Measurements from ENCODE around the gene ATP10A.

Gene ATP10A

GRCh38 chr15:25848325-25848724, 14.8 kb downstream of the ATP10A start:
- peaks cover 48 to 98% (median 86%) of the 10 kb centered on the region in 10 experiments for H3K4me1 ChIP-seq
- no peak overlapping the region for H3K27ac ChIP-seq
- no peak for TF ChIP-seq Cebpa-rat (IDR thresholded peaks at IDR 0.05)
- no peak overlapping the region for H3K9ac ChIP-seq
- H3K27me3 ChIP-seq: 0 out of 22 replicates have a peak, but pooled peaks cover 0 to 7% (median 0%) of the 10 kb centered on the region in 11 experiments
- peak overlapping the region in 10 of 11 experiments; percentile 76 to 99 (median 87); a peak in 18 of 22 replicates for H3K4me2 ChIP-seq
- no peaks in the 10 kb centered on the region for H3K36me3 ChIP-seq
- no peak overlapping the region for H3K4me3 ChIP-seq
- H4K20me1 ChIP-seq: peaks cover 0 to 45% (median 3%) of the 10 kb centered on the region in 11 experiments; a peak in 8 of 22 replicates
- no peaks in the 10 kb centered on the region for H3K9me3 ChIP-seq (replicated peaks in 1 of 11)

GRCh38 chr15:25847051-25847450, 16.1 kb downstream of the ATP10A start:
- Histone ChIP-seq H3K36me3 (no peaks in the 10 kb centered on the region), H3K27ac (no peak overlapping the region), H3K4me1 (peaks cover 35 to 91% (median 74%) of the 10 kb centered on the region in 10 experiments), H3K4me3 (no peak overlapping the region), H3K4me2 (peak overlapping the region in 8 of 11 experiments; percentile 46 to 99 (median 81); a peak in 16 of 22 replicates), H3K9ac (no peak overlapping the region), H3K27me3 (0 out of 22 replicates have a peak, but pooled peaks cover 0 to 7% (median 0%) of the 10 kb centered on the region in 11 experiments), H4K20me1 (peaks cover 0 to 46% (median 3%) of the 10 kb centered on the region in 11 experiments; a peak in 8 of 22 replicates), H3K9me3 (replicated peaks in 1 of 11) (no peaks in the 10 kb centered on the region)
- no peak for TF ChIP-seq Cebpa-rat (IDR thresholded peaks at IDR 0.05)

- TF ChIP-seq Cebpa-rat (IDR thresholded peaks at IDR 0.05): no peak
- peaks cover 32 to 90% (median 67%) of the 10 kb centered on the region in 10 experiments for H3K4me1 ChIP-seq
- no peak overlapping the region for H3K9ac ChIP-seq
- H4K20me1 ChIP-seq: peaks cover 0 to 46% (median 3%) of the 10 kb centered on the region in 11 experiments; a peak in 8 of 22 replicates
- no peaks in the 10 kb centered on the region for H3K9me3 ChIP-seq (replicated peaks in 1 of 11)
- H3K27me3 ChIP-seq: 0 out of 22 replicates have a peak, but pooled peaks cover 0 to 7% (median 0%) of the 10 kb centered on the region in 11 experiments
- no peak overlapping the region for H3K4me3 ChIP-seq
- no peak overlapping the region for H3K27ac ChIP-seq
- peak overlapping the region; percentile 32 to 99 (median 71); a peak in 21 of 22 replicates for H3K4me2 ChIP-seq
- no peaks in the 10 kb centered on the region for H3K36me3 ChIP-seq
These were observed 16.8 kb downstream of the ATP10A start for GRCh38 chr15:25846377-25846776.

- peak overlapping the region in 2 of 11 experiments; percentile 2 to 27; a peak in 1 of 22 replicates for H3K9ac ChIP-seq
These were observed 18.0 kb downstream of the ATP10A start for GRCh38 chr15:25844981-25845680.

GRCh38 chr15:25844542-25844941, 18.6 kb downstream of the ATP10A start:
- Histone ChIP-seq H3K4me3 (no peak overlapping the region), H3K4me2 (peak overlapping the region in 9 of 11 experiments; percentile 46 to 99 (median 79); a peak in 17 of 22 replicates), H3K36me3 (no peaks in the 10 kb centered on the region), H3K9ac (0 out of 22 replicates have a peak overlapping the region, but pooled peaks of 1 of the 11 experiments have one; percentile 2), H4K20me1 (peaks cover 0 to 54% (median 9%) of the 10 kb centered on the region in 11 experiments; a peak in 10 of 22 replicates), H3K9me3 (replicated peaks in 1 of 11) (no peaks in the 10 kb centered on the region), H3K4me1 (peaks cover 17 to 88% (median 62%) of the 10 kb centered on the region in 10 experiments), H3K27ac (no peak overlapping the region), H3K27me3 (0 out of 22 replicates have a peak, but pooled peaks cover 0 to 7% (median 0%) of the 10 kb centered on the region in 11 experiments)
- TF ChIP-seq Cebpa-rat (IDR thresholded peaks at IDR 0.05): no peak

More at GRCh38 chr15:25844981-25845680, 18.0 kb downstream of the ATP10A start:
- 0 out of 22 replicates have a peak, but pooled peaks cover 0 to 7% (median 0%) of the 10 kb centered on the region in 11 experiments for H3K27me3 ChIP-seq
- no peak overlapping the region for H3K27ac ChIP-seq
- peaks cover 0 to 49% (median 3%) of the 10 kb centered on the region in 11 experiments; a peak in 9 of 22 replicates for H4K20me1 ChIP-seq
- H3K36me3 ChIP-seq: no peaks in the 10 kb centered on the region
- H3K4me1 ChIP-seq: peaks cover 23 to 88% (median 62%) of the 10 kb centered on the region in 10 experiments
- TF ChIP-seq Cebpa-rat (IDR thresholded peaks at IDR 0.05): no peak
- no peak overlapping the region for H3K4me3 ChIP-seq
- H3K4me2 ChIP-seq: peak overlapping the region in 10 of 11 experiments; percentile 32 to 99 (median 75); a peak in 19 of 22 replicates
- no peaks in the 10 kb centered on the region for H3K9me3 ChIP-seq (replicated peaks in 1 of 11)

- Histone ChIP-seq H3K27me3 (0 out of 22 replicates have a peak, but pooled peaks cover 0 to 7% (median 0%) of the 10 kb centered on the region in 11 experiments), H3K9ac (no peak overlapping the region), H3K4me2 (peak overlapping the region in 4 of 11 experiments; percentile 7 to 99 (median 90); a peak in 3 of 22 replicates), H3K4me3 (no peak overlapping the region), H3K9me3 (replicated peaks in 1 of 11) (no peaks in the 10 kb centered on the region), H3K36me3 (no peaks in the 10 kb centered on the region), H4K20me1 (peaks cover 0 to 54% (median 13%) of the 10 kb centered on the region in 11 experiments; a peak in 11 of 22 replicates), H3K4me1 (peaks cover 12 to 88% (median 62%) of the 10 kb centered on the region in 10 experiments), H3K27ac (no peak overlapping the region)
- no peak for TF ChIP-seq Cebpa-rat (IDR thresholded peaks at IDR 0.05)
These were observed 19.1 kb downstream of the ATP10A start for GRCh38 chr15:25844076-25844475.

- TF ChIP-seq Cebpa-rat (IDR thresholded peaks at IDR 0.05): no peak
- Histone ChIP-seq H3K9me3 (replicated peaks in 1 of 11) (no peaks in the 10 kb centered on the region), H4K20me1 (peaks cover 0 to 56% (median 28%) of the 10 kb centered on the region in 11 experiments; a peak in 14 of 22 replicates), H3K36me3 (0 out of 22 replicates have a peak, but pooled peaks cover 0 to 4% (median 0%) of the 10 kb centered on the region in 11 experiments), H3K9ac (no peak overlapping the region), H3K27me3 (peaks cover 0 to 15% (median 0%) of the 10 kb centered on the region in 11 experiments; a peak in 4 of 22 replicates), H3K4me1 (peaks cover 9 to 64% (median 35%) of the 10 kb centered on the region in 10 experiments), H3K4me2 (peak overlapping the region in 8 of 11 experiments; percentile 61 to 91 (median 77); a peak in 15 of 22 replicates), H3K27ac (no peak overlapping the region), H3K4me3 (no peak overlapping the region)
These were observed 23.4 kb downstream of the ATP10A start for GRCh38 chr15:25839638-25840156.

- Histone ChIP-seq H3K9me3 (replicated peaks in 1 of 11) (no peaks in the 10 kb centered on the region), H3K4me3 (no peak overlapping the region), H3K36me3 (0 out of 22 replicates have a peak, but pooled peaks cover 0 to 4% (median 0%) of the 10 kb centered on the region in 11 experiments), H3K27ac (no peak overlapping the region), H3K9ac (no peak overlapping the region), H3K27me3 (peaks cover 0 to 15% (median 0%) of the 10 kb centered on the region in 11 experiments; a peak in 4 of 22 replicates), H3K4me1 (peaks cover 9 to 55% (median 31%) of the 10 kb centered on the region in 10 experiments), H3K4me2 (peak overlapping the region; percentile 1 to 91 (median 76); a peak in 20 of 22 replicates), H4K20me1 (peaks cover 0 to 53% (median 28%) of the 10 kb centered on the region in 11 experiments; a peak in 13 of 22 replicates)
- TF ChIP-seq Cebpa-rat (IDR thresholded peaks at IDR 0.05): no peak
These were observed 24.3 kb downstream of the ATP10A start for GRCh38 chr15:25838871-25839195.
